HepG2 (cell line): ENCODE data around the gene C22orf39. TPM values are rescaled to one million over a fixed set of nuclear protein-coding genes. Genes with fewer than 3 reads are reported as not detected.
A peak's percentile ranks its signal among the peaks of the same experiment; 100 is the strongest.

Source experiments
- BORCS8-MEF2B ChIP-seq: sonication (generic); formaldehyde crosslinking; IDR thresholded peaks from 2 replicates; pipeline ENCODE4 v1.8.0; 2022; ENCODE audit warnings: mild to moderate bottlenecking, missing genetic modification reagents
- CBFB ChIP-seq: sonication (generic); formaldehyde crosslinking; IDR thresholded peaks from 2 replicates; pipeline ENCODE4 v1.4.0; 2020; ENCODE audit warnings: missing genetic modification reagents
- EP300 ChIP-seq, 3 experiments: sonication (generic) in 1 of 3; formaldehyde crosslinking in 1 of 3; IDR thresholded peaks; 2 replicates each; pipeline versions ENCODE4 v1.5.1 to v1.6.1; 2011 to 2020; ENCODE audit warnings: low read depth in 2 of 3, low read length in 2 of 3, borderline replicate concordance in 1 of 3, improper control_type of control experiment in 1 of 3, mild to moderate bottlenecking in 1 of 3, missing genetic modification reagents in 1 of 3, moderate library complexity in 1 of 3
- FOXK2 ChIP-seq: fragments of 450-650 bp; IDR thresholded peaks from 2 replicates; pipeline ENCODE4 v1.6.1; 2016
- HMG20A ChIP-seq: IDR thresholded peaks from 2 replicates; pipeline ENCODE4 v1.6.1; 2016; ENCODE audit warnings: borderline replicate concordance
- MYC ChIP-seq: sonication (generic); formaldehyde crosslinking; IDR thresholded peaks from 2 replicates; pipeline ENCODE4 v1.9.0; 2021; ENCODE audit warnings: missing genetic modification reagents, borderline replicate concordance
- NFATC3 ChIP-seq: sonication (generic); formaldehyde crosslinking; IDR thresholded peaks from 2 replicates; pipeline ENCODE4 v1.5.1; 2020; ENCODE audit warnings: mild to moderate bottlenecking, missing genetic modification reagents
- NFRKB ChIP-seq: fragments of 450-650 bp; IDR thresholded peaks from 2 replicates; pipeline ENCODE4 v1.6.1; 2017
- NPAS2 ChIP-seq: sonication (generic); formaldehyde crosslinking; IDR thresholded peaks from 2 replicates; pipeline ENCODE4 v1.8.0; 2022; ENCODE audit warnings: mild to moderate bottlenecking, missing genetic modification reagents, borderline replicate concordance
- SALL2 ChIP-seq: sonication (generic); formaldehyde crosslinking; IDR thresholded peaks from 2 replicates; pipeline ENCODE4 v1.8.1; 2023; ENCODE audit warnings: mild to moderate bottlenecking, missing genetic modification reagents, inconsistent platforms
- TBX2 ChIP-seq: sonication (generic); formaldehyde crosslinking; IDR thresholded peaks from 2 replicates; pipeline ENCODE4 v1.5.0; 2020; ENCODE audit warnings: missing genetic modification reagents, mild to moderate bottlenecking, borderline replicate concordance
- YEATS4 ChIP-seq: sonication (generic); formaldehyde crosslinking; IDR thresholded peaks from 2 replicates; pipeline ENCODE4 v1.4.0; 2020; ENCODE audit warnings: missing genetic modification reagents, borderline replicate concordance
- ZBTB42 ChIP-seq: sonication (generic); formaldehyde crosslinking; IDR thresholded peaks from 2 replicates; pipeline ENCODE4 v1.5.0; 2020; ENCODE audit warnings: mild to moderate bottlenecking, missing genetic modification reagents
- ZFAT ChIP-seq: sonication (generic); formaldehyde crosslinking; conservative IDR thresholded peaks from 2 replicates; pipeline ENCODE4 v1.8.1; 2023; ENCODE audit warnings: missing genetic modification reagents, inconsistent platforms
- ZNF10 ChIP-seq: sonication (generic); formaldehyde crosslinking; IDR thresholded peaks from 2 replicates; pipeline ENCODE4 v1.4.0; 2020; ENCODE audit warnings: mild to moderate bottlenecking, low read depth, missing genetic modification reagents, borderline replicate concordance
- ZNF546 ChIP-seq: sonication (generic); formaldehyde crosslinking; conservative IDR thresholded peaks from 2 replicates; pipeline ENCODE4 v1.8.1; 2023; ENCODE audit warnings: mild to moderate bottlenecking, missing genetic modification reagents
- ZNF550 ChIP-seq: sonication (generic); formaldehyde crosslinking; IDR thresholded peaks from 2 replicates; pipeline ENCODE4 v1.4.0; 2020; ENCODE audit warnings: mild to moderate bottlenecking, missing genetic modification reagents, borderline replicate concordance
- ZNF678 ChIP-seq: sonication (generic); formaldehyde crosslinking; IDR thresholded peaks from 2 replicates; pipeline ENCODE4 v1.4.0; 2020; ENCODE audit warnings: mild to moderate bottlenecking, missing genetic modification reagents
- ZNF773 ChIP-seq: sonication (generic); formaldehyde crosslinking; IDR thresholded peaks from 2 replicates; pipeline ENCODE4 v1.4.0; 2020; ENCODE audit warnings: missing genetic modification reagents, borderline replicate concordance
- ZNF780A ChIP-seq: sonication (generic); formaldehyde crosslinking; IDR thresholded peaks from 2 replicates; pipeline ENCODE4 v1.8.0; 2022; ENCODE audit warnings: mild to moderate bottlenecking, missing genetic modification reagents, moderate library complexity
- polyA plus RNA-seq, 8 experiments: library from polyadenylated mRNA; depleted of rRNA in 3 of 8; stranded (reverse) in 7 of 8; unstranded in 1 of 8; fragments of >200 nt; fragmentation: Illumina TruSeq in 4 of 8; extraction: Trizol in 4 of 8; gene quantifications; 2 replicates each; pipeline versions ENCODE4 v1.2.1 to v1.2.3, GENCODE V29; 2011 to 2016; ENCODE audit warnings: low read depth in 4 of 8, missing spikeins in 1 of 8, mixed read lengths in 1 of 8; ENCODE audit not compliant: insufficient read depth in 1 of 8
- total RNA-seq, 5 experiments: library from RNA; depleted of rRNA; stranded (reverse); fragments of >200 nt; fragmentation: Illumina TruSeq; extraction: Trizol; gene quantifications; 2 replicates each; pipeline ENCODE4 v1.2.3, GENCODE V29; 2016; ENCODE audit warnings: low read depth in 1 of 5
- TF ChIP-seq, protein P1 (sequence below): sonication (generic); formaldehyde crosslinking; conservative IDR thresholded peaks from 2 replicates; pipeline ENCODE4 v1.4.0; 2020; ENCODE audit warnings: missing genetic modification reagents
- TF ChIP-seq, protein P2 (sequence below): conservative IDR thresholded peaks from 2 replicates; pipeline ENCODE4 v1.6.1; 2018; ENCODE audit warnings: missing genetic modification reagents
- TF ChIP-seq, protein P3 (sequence below): sonication (generic); formaldehyde crosslinking; IDR thresholded peaks from 2 replicates; pipeline ENCODE4 v1.8.1; 2023; ENCODE audit warnings: mild to moderate bottlenecking, missing genetic modification reagents
- TF ChIP-seq, protein P4 (sequence below): sonication (generic); formaldehyde crosslinking; IDR thresholded peaks from 2 replicates; pipeline ENCODE4 v1.5.1; 2020; ENCODE audit warnings: missing genetic modification reagents, mild to moderate bottlenecking, borderline replicate concordance

Gene C22orf39
- total and polyA plus RNA-seq, 2 of the 13 experiments (the other 11 are each of a cell fraction or from before 2014, with no cell fraction given) = 23.4 to 26.4 TPM

DNA sequence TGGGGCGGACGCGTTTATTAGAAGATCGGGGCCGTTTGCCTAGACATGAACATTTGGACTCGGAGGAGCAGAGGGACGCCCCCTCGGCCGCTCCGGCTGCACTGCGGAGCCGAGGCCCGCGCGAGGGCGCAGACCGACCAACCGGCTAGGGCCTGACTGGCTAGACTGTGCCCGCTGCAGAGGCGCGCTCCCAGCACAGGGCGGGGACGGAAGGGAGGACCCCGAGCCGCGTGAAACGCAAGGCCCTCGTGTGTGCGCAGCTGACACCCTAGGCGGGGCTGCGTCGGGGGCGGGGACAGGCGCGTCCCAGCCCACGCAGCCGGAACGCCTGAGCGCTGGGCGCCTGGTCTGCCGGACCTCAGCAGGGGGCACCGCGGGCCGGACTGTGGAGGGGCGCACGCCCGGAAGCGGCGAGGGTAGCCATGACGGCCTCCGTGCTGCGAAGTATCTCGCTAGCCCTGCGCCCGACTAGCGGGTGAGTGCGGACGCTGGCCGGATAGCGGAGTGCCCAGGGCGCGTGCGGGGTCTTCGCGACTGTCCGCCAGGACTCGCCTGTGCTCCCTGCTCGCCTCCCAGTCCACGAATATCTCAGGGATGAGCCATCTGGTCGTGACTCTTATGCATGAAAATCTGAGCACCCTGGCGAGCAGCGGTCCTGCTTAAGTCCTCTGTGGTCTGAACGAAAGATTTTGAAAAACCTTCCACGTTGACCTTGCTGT, 15.2 kb downstream of the C22orf39 start, which contains the start of gene MRPL40 (continued):
- TF ChIP-seq, protein P1, sequence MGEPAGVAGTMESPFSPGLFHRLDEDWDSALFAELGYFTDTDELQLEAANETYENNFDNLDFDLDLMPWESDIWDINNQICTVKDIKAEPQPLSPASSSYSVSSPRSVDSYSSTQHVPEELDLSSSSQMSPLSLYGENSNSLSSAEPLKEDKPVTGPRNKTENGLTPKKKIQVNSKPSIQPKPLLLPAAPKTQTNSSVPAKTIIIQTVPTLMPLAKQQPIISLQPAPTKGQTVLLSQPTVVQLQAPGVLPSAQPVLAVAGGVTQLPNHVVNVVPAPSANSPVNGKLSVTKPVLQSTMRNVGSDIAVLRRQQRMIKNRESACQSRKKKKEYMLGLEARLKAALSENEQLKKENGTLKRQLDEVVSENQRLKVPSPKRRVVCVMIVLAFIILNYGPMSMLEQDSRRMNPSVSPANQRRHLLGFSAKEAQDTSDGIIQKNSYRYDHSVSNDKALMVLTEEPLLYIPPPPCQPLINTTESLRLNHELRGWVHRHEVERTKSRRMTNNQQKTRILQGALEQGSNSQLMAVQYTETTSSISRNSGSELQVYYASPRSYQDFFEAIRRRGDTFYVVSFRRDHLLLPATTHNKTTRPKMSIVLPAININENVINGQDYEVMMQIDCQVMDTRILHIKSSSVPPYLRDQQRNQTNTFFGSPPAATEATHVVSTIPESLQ (CRISPR knock-in tag) = peak; percentile 85; the same call in 1 of the 2 replicates
- TF ChIP-seq ZNF773 (CRISPR knock-in tag) (peak; percentile 85; the same call in 1 of the 2 replicates), ZFAT (CRISPR knock-in tag) (no peak), ZNF550 (CRISPR knock-in tag) (peak; percentile 51; the same call in 1 of the 2 replicates), BORCS8-MEF2B (peak; percentile 94), ZNF780A (CRISPR knock-in tag) (peak; percentile 57), TBX2 (CRISPR knock-in tag) (peak; percentile 96), MYC (CRISPR knock-in tag) (peak; percentile 98), ZNF678 (CRISPR knock-in tag) (peak; percentile 84), ZNF10 (no peak), FOXK2 (no peak), ZBTB42 (CRISPR knock-in tag) (peak; percentile 42; the same call in 1 of the 2 replicates), SALL2 (CRISPR knock-in tag) (peak; percentile 100), EP300 (IDR thresholded peaks at IDR 0.05; ENCODE audit: low read depth in 2 of 2, low read length in 2 of 2) (peak; percentile 39 to 62; a peak in 1 of 4 replicates), EP300 (CRISPR knock-in tag; IDR thresholded peaks at IDR 0.05; ENCODE audit: borderline replicate concordance) (peak; percentile 84), YEATS4 (CRISPR knock-in tag) (peak; percentile 99), NPAS2 (CRISPR knock-in tag) (no peak), CBFB (CRISPR knock-in tag) (peak; percentile 98), HMG20A (CRISPR knock-in tag) (peak; percentile 66; the same call in 1 of the 2 replicates), NFRKB (no peak), ZNF546 (CRISPR knock-in tag) (peak; percentile 92), NFATC3 (CRISPR knock-in tag) (peak; percentile 67; the same call in 1 of the 2 replicates)
- TF ChIP-seq, protein P2, sequence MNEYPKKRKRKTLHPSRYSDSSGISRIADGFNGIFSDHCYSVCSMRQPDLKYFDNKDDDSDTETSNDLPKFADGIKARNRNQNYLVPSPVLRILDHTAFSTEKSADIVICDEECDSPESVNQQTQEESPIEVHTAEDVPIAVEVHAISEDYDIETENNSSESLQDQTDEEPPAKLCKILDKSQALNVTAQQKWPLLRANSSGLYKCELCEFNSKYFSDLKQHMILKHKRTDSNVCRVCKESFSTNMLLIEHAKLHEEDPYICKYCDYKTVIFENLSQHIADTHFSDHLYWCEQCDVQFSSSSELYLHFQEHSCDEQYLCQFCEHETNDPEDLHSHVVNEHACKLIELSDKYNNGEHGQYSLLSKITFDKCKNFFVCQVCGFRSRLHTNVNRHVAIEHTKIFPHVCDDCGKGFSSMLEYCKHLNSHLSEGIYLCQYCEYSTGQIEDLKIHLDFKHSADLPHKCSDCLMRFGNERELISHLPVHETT = peak; percentile 98
- TF ChIP-seq, protein P3, sequence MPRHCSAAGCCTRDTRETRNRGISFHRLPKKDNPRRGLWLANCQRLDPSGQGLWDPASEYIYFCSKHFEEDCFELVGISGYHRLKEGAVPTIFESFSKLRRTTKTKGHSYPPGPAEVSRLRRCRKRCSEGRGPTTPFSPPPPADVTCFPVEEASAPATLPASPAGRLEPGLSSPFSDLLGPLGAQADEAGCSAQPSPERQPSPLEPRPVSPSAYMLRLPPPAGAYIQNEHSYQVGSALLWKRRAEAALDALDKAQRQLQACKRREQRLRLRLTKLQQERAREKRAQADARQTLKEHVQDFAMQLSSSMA (CRISPR knock-in tag) = peak; percentile 96
- TF ChIP-seq, protein P4, sequence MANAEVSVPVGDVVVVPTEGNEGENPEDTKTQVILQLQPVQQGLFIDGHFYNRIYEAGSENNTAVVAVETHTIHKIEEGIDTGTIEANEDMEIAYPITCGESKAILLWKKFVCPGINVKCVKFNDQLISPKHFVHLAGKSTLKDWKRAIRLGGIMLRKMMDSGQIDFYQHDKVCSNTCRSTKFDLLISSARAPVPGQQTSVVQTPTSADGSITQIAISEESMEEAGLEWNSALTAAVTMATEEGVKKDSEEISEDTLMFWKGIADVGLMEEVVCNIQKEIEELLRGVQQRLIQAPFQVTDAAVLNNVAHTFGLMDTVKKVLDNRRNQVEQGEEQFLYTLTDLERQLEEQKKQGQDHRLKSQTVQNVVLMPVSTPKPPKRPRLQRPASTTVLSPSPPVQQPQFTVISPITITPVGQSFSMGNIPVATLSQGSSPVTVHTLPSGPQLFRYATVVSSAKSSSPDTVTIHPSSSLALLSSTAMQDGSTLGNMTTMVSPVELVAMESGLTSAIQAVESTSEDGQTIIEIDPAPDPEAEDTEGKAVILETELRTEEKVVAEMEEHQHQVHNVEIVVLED (CRISPR knock-in tag) = peak; percentile 95
